Astrocyte (in vitro differentiated cells and primary cell): ENCODE results near the gene ZNF683. TPM values are rescaled to one million over a fixed set of nuclear protein-coding genes. Genes with fewer than 3 reads are reported as not detected.

Experiments
- DNase-seq: peaks from one replicate; pipeline ENCODE4 v3.0.0-alpha.2; 2010; ENCODE audit warnings: low read depth
- FAIRE-seq: peaks from 2 replicates; lab custom pipeline; 2011; peaks lifted over from hg19 to GRCh38; lab: Jason Lieb, UNC
- H2AFZ ChIP-seq: 2 replicates; pipeline ENCODE4 v1.6.0; 2012; ENCODE audit warnings: low read depth, low read length, inconsistent platforms
- H3K27ac ChIP-seq: 2 replicates; pipeline ENCODE4 v1.5.1; 2011; ENCODE audit warnings: low read depth, low read length, inconsistent platforms
- H3K27me3 ChIP-seq: 2 replicates; pipeline ENCODE4 v1.6.0; 2011; ENCODE audit warnings: low read length, inconsistent platforms; ENCODE audit not compliant: insufficient read depth
- H3K36me3 ChIP-seq: 2 replicates; pipeline ENCODE4 v1.5.1; 2011; ENCODE audit warnings: low read length, inconsistent platforms; ENCODE audit not compliant: insufficient read depth
- H3K4me1 ChIP-seq: 2 replicates; pipeline ENCODE4 v1.5.1; 2011; ENCODE audit warnings: low read length, inconsistent platforms; ENCODE audit not compliant: insufficient read depth
- H3K4me2 ChIP-seq: 2 replicates; pipeline ENCODE4 v1.6.0; 2012; ENCODE audit warnings: low read length, inconsistent platforms
- H3K4me3 ChIP-seq: 2 replicates; pipeline ENCODE4 v1.5.1; 2011; ENCODE audit warnings: low read depth, mild to moderate bottlenecking, low read length, inconsistent platforms; ENCODE audit not compliant: insufficient read depth
- H3K79me2 ChIP-seq: 2 replicates; pipeline ENCODE4 v1.6.0; 2012; ENCODE audit warnings: mild to moderate bottlenecking, low read length, inconsistent platforms; ENCODE audit not compliant: insufficient read depth
- H3K9ac ChIP-seq: 2 replicates; pipeline ENCODE4 v1.6.0; 2012; ENCODE audit warnings: mild to moderate bottlenecking, low read length, inconsistent platforms
- H3K9me3 ChIP-seq: 2 replicates; pipeline ENCODE4 v1.5.1; 2012; ENCODE audit warnings: low read depth, mild to moderate bottlenecking, low read length, inconsistent platforms; ENCODE audit not compliant: insufficient read depth
- H4K20me1 ChIP-seq: 2 replicates; pipeline ENCODE4 v1.6.0; 2012; ENCODE audit warnings: low read length, inconsistent platforms; ENCODE audit not compliant: insufficient read depth
- H3K27ac Mint-ChIP-seq: one replicate; pipeline ENCODE4 v1.8.0; 2021; ENCODE audit warnings: mild to moderate bottlenecking, mixed read lengths; ENCODE audit not compliant: unreplicated experiment
- H3K27me3 Mint-ChIP-seq: one replicate; pipeline ENCODE4 v1.8.0; 2021; ENCODE audit warnings: low read depth, mixed read lengths; ENCODE audit not compliant: unreplicated experiment
- H3K36me3 Mint-ChIP-seq: one replicate; pipeline ENCODE4 v1.8.0; 2021; ENCODE audit warnings: low read depth, mixed read lengths; ENCODE audit not compliant: unreplicated experiment
- H3K4me1 Mint-ChIP-seq: one replicate; pipeline ENCODE4 v1.8.0; 2021; ENCODE audit warnings: low read depth, mixed read lengths; ENCODE audit not compliant: unreplicated experiment
- H3K4me3 Mint-ChIP-seq: one replicate; pipeline ENCODE4 v1.8.0; 2021; ENCODE audit warnings: mild to moderate bottlenecking, moderate library complexity, mixed read lengths; ENCODE audit not compliant: unreplicated experiment
- H3K9me3 Mint-ChIP-seq: one replicate; pipeline ENCODE4 v1.8.0; 2021; ENCODE audit warnings: mild to moderate bottlenecking, mixed read lengths; ENCODE audit not compliant: unreplicated experiment
- CTCF ChIP-seq: IDR thresholded peaks from 2 replicates; pipeline ENCODE4 v1.5.1; 2011; ENCODE audit warnings: low read depth, mild to moderate bottlenecking, inconsistent platforms, low read length, moderate library complexity; ENCODE audit not compliant: insufficient read depth
- EZH2 ChIP-seq: IDR thresholded peaks from 2 replicates; pipeline ENCODE4 v1.6.1; 2012; ENCODE audit warnings: mild to moderate bottlenecking, low read length, inconsistent platforms; ENCODE audit not compliant: insufficient read depth
- total RNA-seq: library from RNA; stranded (reverse); gene quantifications from 2 replicates; pipeline ENCODE4 v1.2.1, GENCODE V29; 2021

Gene ZNF683
- total RNA-seq, 1 donor from 2014 or later, result not detected

- TF ChIP-seq EZH2 (no peak), CTCF (no peak)
- no peaks in the 10 kb centered on the region for H3K27me3 Mint-ChIP-seq
- H2AFZ ChIP-seq, result no peak overlapping the region
- peak overlapping the region; percentile 41 for H3K27ac Mint-ChIP-seq
- H3K27ac ChIP-seq, result no peak overlapping the region
- no peak overlapping the region for H3K4me3 ChIP-seq
- no peaks in the 10 kb centered on the region for H3K36me3 ChIP-seq
- no peak overlapping the region for H3K4me3 Mint-ChIP-seq
- H3K79me2 ChIP-seq, result no peaks in the 10 kb centered on the region
- no peaks in the 10 kb centered on the region for H3K36me3 Mint-ChIP-seq
- no peaks in the 10 kb centered on the region for H4K20me1 ChIP-seq
- H3K27me3 ChIP-seq, result no peaks in the 10 kb centered on the region
- no peaks in the 10 kb centered on the region for H3K9me3 Mint-ChIP-seq
- H3K9ac ChIP-seq, result no peak overlapping the region
- FAIRE-seq, result no peak
- H3K4me2 ChIP-seq, result no peak overlapping the region
- no peak for DNase-seq
- no peaks in the 10 kb centered on the region for H3K9me3 ChIP-seq
- H3K4me1 Mint-ChIP-seq, result peaks cover 4% of the 10 kb centered on the region
- peaks cover 12% of the 10 kb centered on the region for H3K4me1 ChIP-seq
Measured at GRCh38 chr1:26401891-26402290, 29.3 kb upstream of the ZNF683 start.

- Histone ChIP-seq H2AFZ (no peak overlapping the region), H3K4me3 (no peak overlapping the region), H3K4me2 (no peak overlapping the region), H4K20me1 (no peaks in the 10 kb centered on the region), H3K9ac (no peak overlapping the region), H3K9me3 (no peaks in the 10 kb centered on the region), H3K4me1 (peaks cover 6% of the 10 kb centered on the region), H3K79me2 (no peaks in the 10 kb centered on the region), H3K27ac (no peak overlapping the region), H3K27me3 (no peaks in the 10 kb centered on the region), H3K36me3 (no peaks in the 10 kb centered on the region)
- no peak overlapping the region for H3K27ac Mint-ChIP-seq
- H3K9me3 Mint-ChIP-seq, result no peaks in the 10 kb centered on the region
- no peaks in the 10 kb centered on the region for H3K36me3 Mint-ChIP-seq
- no peaks in the 10 kb centered on the region for H3K4me1 Mint-ChIP-seq
- no peaks in the 10 kb centered on the region for H3K27me3 Mint-ChIP-seq
- FAIRE-seq (no peak), DNase-seq (no peak)
- TF ChIP-seq EZH2 (no peak), CTCF (no peak)
- no peak overlapping the region for H3K4me3 Mint-ChIP-seq
Measured at GRCh38 chr1:26399034-26399433, 26.5 kb upstream of the ZNF683 start.

DNA sequence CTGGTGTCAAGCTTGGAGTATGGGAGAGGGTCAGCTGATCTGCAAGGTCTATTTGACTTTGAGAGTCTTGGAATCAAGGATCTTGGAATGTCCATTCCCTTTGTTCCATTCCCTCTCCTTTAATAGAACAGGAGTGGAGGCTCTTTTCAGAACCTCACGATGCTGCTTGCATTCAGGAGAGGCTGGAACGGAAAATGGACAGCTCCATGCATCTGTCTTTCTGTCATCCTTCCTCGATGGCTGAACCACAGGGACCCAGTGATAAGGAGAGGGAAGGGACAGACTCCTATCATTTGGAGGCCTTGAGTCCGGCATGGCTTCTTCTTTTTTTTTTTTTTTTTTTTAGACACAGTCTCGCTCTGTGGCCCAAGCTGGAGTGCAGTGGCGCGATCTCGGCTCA, 23.2 kb upstream of the ZNF683 start:
- no peaks in the 10 kb centered on the region for H3K36me3 Mint-ChIP-seq
- TF ChIP-seq EZH2, result no peak
- no peak for TF ChIP-seq CTCF
- no peaks in the 10 kb centered on the region for H3K9me3 Mint-ChIP-seq
- Histone ChIP-seq H3K79me2 (no peaks in the 10 kb centered on the region), H3K27ac (no peak overlapping the region), H3K27me3 (no peaks in the 10 kb centered on the region), H3K9ac (no peak overlapping the region), H3K4me2 (no peak overlapping the region), H3K4me3 (no peak overlapping the region), H3K4me1 (no peaks in the 10 kb centered on the region), H2AFZ (no peak overlapping the region), H3K9me3 (no peaks in the 10 kb centered on the region), H3K36me3 (no peaks in the 10 kb centered on the region), H4K20me1 (no peaks in the 10 kb centered on the region)
- FAIRE-seq (no peak), DNase-seq (no peak)
- H3K27ac Mint-ChIP-seq, result no peak overlapping the region
- H3K4me3 Mint-ChIP-seq, result no peak overlapping the region
- no peaks in the 10 kb centered on the region for H3K4me1 Mint-ChIP-seq
- peaks cover 2% of the 10 kb centered on the region for H3K27me3 Mint-ChIP-seq
